GM12891 (cell line): ENCODE measurements around the gene CD180.

Experiments
- PAX5 ChIP-seq: IDR thresholded peaks from 2 replicates; pipeline ENCODE4 v1.6.1; 2011; ENCODE audit warnings: low read length, moderate library complexity, mild to moderate bottlenecking; ENCODE audit not compliant: insufficient read depth, severe bottlenecking
- POLR2A ChIP-seq: IDR thresholded peaks from 2 replicates; pipeline ENCODE4 v1.6.1; 2011; ENCODE audit warnings: low read depth, low read length, control low read depth
- POLR2AphosphoS5 ChIP-seq: IDR thresholded peaks from 2 replicates; pipeline ENCODE4 v1.6.1; 2011; ENCODE audit warnings: low read depth, low read length, control low read depth
- TAF1 ChIP-seq: IDR thresholded peaks from 2 replicates; pipeline ENCODE4 v1.6.1; 2011; ENCODE audit warnings: low read depth, low read length, control low read depth

DNA sequence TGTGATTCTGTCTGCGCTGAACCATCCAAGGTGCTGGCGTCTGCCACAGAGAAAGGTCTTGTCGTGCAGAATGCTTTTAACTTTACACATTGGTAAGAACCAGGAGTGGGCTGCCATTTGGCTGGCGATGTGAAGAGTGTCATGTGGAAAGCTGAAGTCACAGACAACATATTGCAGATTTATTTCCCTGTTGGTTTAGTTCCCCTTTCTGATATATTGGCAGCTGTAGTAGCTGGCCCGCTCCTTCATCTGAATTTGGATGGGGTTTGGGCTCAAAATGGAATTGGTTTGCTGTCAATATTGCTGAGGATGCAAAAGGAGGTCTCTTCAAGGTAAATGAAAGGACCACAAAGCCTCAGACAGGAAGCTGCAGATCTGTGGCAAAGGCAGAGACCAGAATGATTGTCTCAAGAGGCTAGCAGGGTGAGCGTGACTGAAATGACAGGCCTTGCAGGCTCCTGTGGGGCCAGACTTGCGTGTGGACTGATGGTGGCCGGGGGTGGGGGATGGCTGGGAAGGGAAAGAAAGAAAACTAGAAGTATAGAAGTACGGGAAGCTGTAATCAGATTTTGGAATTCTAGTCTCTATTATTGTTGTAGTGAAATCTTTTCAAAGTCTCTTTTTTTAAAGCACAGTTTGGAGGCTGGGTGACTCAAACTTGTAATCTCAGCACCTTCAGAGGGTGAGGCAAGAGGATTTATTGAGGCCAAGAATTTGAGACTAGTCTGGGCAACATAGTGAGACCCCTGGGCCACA is 25.1 kb upstream of the CD180 start:
- TF ChIP-seq POLR2A (no peak), TAF1 (no peak), POLR2AphosphoS5 (no peak), PAX5 (no peak)
